ENCODE results near the gene PTPRJ. TPM values are rescaled to one million over a fixed set of nuclear protein-coding genes. Genes with fewer than 3 reads are reported as not detected.

PTPRJ gene
- total RNA-seq, 2 donors from 2014 or later, result 3.4 to 8.0 TPM

DNA sequence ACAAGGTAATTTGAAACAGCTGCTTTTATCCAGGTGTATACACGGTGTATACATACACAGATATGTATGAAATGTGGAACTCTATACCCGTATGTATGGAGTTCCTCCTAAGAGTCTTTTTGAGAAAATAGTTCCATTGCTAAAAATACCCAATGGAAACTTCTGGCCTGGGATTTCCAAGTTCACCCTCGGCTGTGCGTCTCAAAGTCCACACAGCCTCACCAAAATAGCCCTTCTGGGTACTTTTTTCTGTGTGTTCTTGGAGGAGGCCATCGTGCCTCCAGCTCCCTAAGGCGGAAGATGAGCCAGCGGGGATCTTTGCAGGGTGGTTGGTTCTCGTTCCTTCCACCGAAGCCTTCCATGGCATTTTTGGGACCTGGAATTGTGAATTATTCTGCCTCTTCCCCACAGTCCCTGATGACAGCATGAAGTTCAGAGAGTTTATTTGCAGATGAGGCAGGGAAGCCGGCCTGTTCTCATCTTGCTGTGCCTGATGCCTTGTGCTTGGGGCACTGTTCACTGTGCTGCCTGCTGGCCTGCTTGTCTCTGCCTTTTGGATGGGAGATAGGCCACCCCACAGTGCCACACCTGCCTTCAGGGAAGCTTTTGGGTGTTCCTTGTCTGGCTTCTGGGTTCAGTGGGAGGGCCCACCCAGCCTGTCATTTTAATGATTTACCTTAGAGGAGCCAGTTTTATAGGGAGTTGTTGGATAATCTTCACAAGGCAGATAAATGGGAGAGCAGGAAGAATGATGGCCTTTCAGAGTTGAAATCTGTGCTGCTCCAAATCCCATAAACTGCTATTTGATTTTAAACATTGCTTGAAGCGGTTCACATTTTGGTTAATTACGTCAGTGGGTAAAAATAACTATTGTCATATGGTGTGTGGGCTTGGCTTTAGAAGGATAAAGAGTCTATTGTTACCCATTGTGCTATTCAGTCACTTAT is 123.5 kb downstream of the PTPRJ start:
- DNase-seq (ENCODE audit: low spot score), result peak; percentile 47
- Histone ChIP-seq H3K4me1 (peaks cover 0 to 30% of the 10 kb centered on the region in 2 donors), H3K4me3 (no peak overlapping the region), H3K36me3 (no peaks in the 10 kb centered on the region), H3K9me3 (no peaks in the 10 kb centered on the region), H3K27me3 (no peaks in the 10 kb centered on the region), H3K27ac (peak overlapping the region in 1 of 2 donors; percentile 24)
- TF ChIP-seq, protein P1, sequence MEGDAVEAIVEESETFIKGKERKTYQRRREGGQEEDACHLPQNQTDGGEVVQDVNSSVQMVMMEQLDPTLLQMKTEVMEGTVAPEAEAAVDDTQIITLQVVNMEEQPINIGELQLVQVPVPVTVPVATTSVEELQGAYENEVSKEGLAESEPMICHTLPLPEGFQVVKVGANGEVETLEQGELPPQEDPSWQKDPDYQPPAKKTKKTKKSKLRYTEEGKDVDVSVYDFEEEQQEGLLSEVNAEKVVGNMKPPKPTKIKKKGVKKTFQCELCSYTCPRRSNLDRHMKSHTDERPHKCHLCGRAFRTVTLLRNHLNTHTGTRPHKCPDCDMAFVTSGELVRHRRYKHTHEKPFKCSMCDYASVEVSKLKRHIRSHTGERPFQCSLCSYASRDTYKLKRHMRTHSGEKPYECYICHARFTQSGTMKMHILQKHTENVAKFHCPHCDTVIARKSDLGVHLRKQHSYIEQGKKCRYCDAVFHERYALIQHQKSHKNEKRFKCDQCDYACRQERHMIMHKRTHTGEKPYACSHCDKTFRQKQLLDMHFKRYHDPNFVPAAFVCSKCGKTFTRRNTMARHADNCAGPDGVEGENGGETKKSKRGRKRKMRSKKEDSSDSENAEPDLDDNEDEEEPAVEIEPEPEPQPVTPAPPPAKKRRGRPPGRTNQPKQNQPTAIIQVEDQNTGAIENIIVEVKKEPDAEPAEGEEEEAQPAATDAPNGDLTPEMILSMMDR (IDR thresholded peaks at IDR 0.05), result no peak

DNA sequence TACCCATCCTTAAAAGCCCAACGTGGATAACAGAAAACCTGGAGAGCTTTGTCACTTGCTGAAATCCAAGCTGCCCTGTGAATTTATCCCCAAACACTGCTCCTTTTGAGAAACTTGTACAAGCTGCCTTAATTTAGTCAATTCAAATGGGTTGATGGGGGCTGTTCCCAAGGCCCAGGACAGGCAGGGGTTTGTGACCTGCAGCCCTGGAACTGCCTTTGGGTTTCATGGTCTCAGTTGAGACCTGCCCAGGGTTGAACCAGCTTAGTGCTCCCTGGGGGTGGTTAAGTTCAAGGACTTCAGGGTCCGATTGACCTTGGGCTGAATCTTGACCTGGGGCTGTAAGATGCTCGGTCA is 124.2 kb downstream of the PTPRJ start:
- TF ChIP-seq, protein P1 (IDR thresholded peaks at IDR 0.05), result no peak
- Histone ChIP-seq H3K4me1 (peaks cover 0 to 34% of the 10 kb centered on the region in 2 donors), H3K27me3 (no peaks in the 10 kb centered on the region), H3K4me3 (no peak overlapping the region), H3K27ac (peak overlapping the region in 1 of 2 donors; percentile 24), H3K36me3 (no peaks in the 10 kb centered on the region), H3K9me3 (no peaks in the 10 kb centered on the region)
- peak; percentile 23 for DNase-seq (ENCODE audit: low spot score)

DNA sequence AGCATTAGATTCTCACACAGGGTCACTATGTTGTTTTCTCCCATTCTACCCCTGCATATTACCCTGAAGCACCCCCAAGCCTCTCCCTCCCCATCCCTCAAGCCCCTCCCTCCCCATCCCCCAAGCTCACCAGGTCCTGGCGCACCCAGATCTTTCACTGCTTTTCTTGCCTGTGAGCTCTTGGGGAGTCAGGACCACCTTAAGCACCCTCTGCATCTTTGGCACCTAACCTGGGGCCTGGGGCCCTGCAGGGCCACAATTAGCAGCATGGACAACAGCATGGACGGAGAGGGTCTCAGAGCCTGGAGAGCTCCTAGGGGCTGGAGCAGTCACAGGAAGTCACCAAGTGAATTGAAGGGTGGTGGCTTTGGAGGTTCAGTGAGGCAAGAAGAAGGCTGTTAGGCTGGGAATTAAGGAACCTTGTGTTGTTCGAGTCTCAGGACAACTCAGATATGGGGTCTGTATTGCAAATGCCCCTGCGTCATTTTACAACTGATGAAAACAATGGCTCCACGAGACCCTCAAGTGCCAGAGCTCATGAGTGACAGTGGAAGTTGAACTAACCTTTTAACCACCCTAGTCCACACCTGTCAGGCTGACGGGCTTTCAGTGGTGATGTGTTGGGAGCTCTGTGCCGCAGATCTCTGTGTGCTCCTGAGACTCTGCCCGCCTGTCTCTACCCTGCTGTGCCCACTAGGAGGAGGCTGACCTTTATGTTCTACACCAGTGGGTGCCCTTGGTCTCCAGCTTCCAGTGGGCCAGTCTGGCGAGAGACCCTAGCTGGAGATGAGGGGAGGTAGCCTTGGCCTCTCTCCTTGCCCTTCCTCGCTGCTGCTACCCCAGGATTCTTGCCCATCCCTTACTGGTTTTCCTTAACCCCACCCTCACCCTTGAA is 125.0 kb downstream of the PTPRJ start:
- Histone ChIP-seq H3K4me1 (peaks cover 0 to 41% of the 10 kb centered on the region in 2 donors), H3K36me3 (no peaks in the 10 kb centered on the region), H3K27me3 (no peaks in the 10 kb centered on the region), H3K9me3 (no peaks in the 10 kb centered on the region), H3K4me3 (no peak overlapping the region), H3K27ac (no peak overlapping the region)
- peak; percentile 21 for DNase-seq (ENCODE audit: low spot score)
- TF ChIP-seq, protein P1 (IDR thresholded peaks at IDR 0.05), result no peak

DNA sequence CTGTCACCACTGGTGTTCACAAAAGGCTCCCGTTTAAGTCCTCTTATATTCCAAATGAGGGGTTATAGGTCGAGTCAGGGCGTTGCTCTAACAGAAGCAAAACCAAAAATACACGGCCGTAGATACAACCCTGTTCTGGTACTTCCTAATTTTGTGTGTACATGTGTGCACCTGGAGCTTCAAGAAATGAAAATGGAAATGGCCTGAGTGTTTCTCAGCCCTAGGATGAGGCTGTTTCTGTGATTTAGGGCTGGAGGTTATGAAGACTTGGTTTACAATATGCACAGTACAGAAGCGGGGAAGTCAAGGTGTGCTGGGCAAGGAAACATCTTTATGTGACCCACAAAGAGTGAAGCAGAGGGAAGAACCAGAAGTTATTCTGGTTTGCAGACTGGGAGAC is 125.8 kb downstream of the PTPRJ start:
- H3K9me3 ChIP-seq, result no peaks in the 10 kb centered on the region
- no peak overlapping the region for H3K4me3 ChIP-seq
- H3K4me1 ChIP-seq, result peaks cover 0 to 40% of the 10 kb centered on the region in 2 donors
- H3K27me3 ChIP-seq, result no peaks in the 10 kb centered on the region
- peak; percentile 38 for DNase-seq (ENCODE audit: low spot score)
- TF ChIP-seq, protein P1 (IDR thresholded peaks at IDR 0.05), result no peak
- H3K27ac ChIP-seq, result no peak overlapping the region
- no peaks in the 10 kb centered on the region for H3K36me3 ChIP-seq

DNA sequence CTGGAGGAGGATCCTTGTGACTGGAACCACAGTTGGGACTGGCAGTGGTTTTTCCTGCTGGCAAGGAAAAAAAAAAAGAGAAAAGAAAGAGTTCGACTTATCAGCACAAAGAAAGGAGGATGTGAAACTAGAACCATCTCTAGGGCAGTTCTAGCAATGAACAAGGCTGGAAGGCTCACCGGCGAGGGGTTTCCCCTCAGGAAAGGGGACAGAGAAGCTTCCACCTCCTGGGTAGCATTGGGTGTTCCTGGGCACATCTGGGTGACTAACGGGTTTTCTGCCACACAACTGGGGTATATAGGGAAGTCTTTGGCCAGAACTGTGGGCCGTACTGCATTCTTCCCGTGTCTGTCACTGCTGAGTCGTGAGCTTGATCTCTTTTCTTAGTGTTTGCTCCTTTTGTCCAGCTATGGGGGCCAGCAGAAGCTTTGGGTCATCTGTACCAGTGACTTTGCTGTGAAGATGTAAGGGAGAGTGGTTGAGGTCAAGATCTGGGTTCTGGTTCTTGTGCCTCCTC is 126.9 kb downstream of the PTPRJ start:
- H3K27ac ChIP-seq, result no peak overlapping the region
- no peak overlapping the region for H3K4me3 ChIP-seq
- H3K4me1 ChIP-seq, result peaks cover 0 to 30% of the 10 kb centered on the region in 2 donors
- TF ChIP-seq, protein P1 (IDR thresholded peaks at IDR 0.05), result no peak
- no peaks in the 10 kb centered on the region for H3K27me3 ChIP-seq
- DNase-seq (ENCODE audit: low spot score), result peak; percentile 54
- no peaks in the 10 kb centered on the region for H3K36me3 ChIP-seq
- H3K9me3 ChIP-seq, result no peaks in the 10 kb centered on the region
